SIG-M5 (cell line): Measurements from ENCODE around the gene HRC.
"Not testable (repeated sequence)": the region's sequence is repeated elsewhere in the genome, so short reads cannot be mapped to it uniquely, and the experiment has no call there.

ENCODE experiments used
- DNase-seq: peaks from one replicate; lab custom pipeline; 2025; lab: John Stamatoyannopoulos, UW

HRC gene

GRCh38 chr19:49155005-49155819 is at the start of gene HRC:
HRC (minus strand) TSS chr19:49155396; CDS start chr19:49155237, 159 bp downstream.
- DNase-seq = no peak

- DNase-seq = no peak
These were observed 45.8 kb upstream of the HRC start for GRCh38 chr19:49201042-49201441.

- DNase-seq = no peak
These were observed 45.2 kb upstream of the HRC start for GRCh38 chr19:49200238-49200862.

GRCh38 chr19:49196527-49197240 is 41.5 kb upstream of the HRC start:
- DNase-seq = no peak

- no peak for DNase-seq
These were observed 39.2 kb upstream of the HRC start for GRCh38 chr19:49194408-49194807.

GRCh38 chr19:49193822-49194394 is 38.7 kb upstream of the HRC start:
- no peak for DNase-seq

- DNase-seq = no peak
These were observed 35.6 kb upstream of the HRC start for GRCh38 chr19:49190781-49191180.

GRCh38 chr19:49189259-49189658 is 34.1 kb upstream of the HRC start:
- no peak for DNase-seq

- no peak for DNase-seq
These were observed 33.5 kb upstream of the HRC start for GRCh38 chr19:49188626-49189200.

- no peak for DNase-seq
These were observed 30.9 kb upstream of the HRC start for GRCh38 chr19:49186108-49186507.

GRCh38 chr19:49182848-49183375 is 27.7 kb upstream of the HRC start:
- no peak for DNase-seq

GRCh38 chr19:49182010-49182847 is 27.0 kb upstream of the HRC start:
- not testable (repeated sequence) for DNase-seq

GRCh38 chr19:49180659-49181058 is 25.5 kb upstream of the HRC start:
- DNase-seq = no peak

GRCh38 chr19:49173198-49173597 is 18.0 kb upstream of the HRC start:
- DNase-seq = no peak

GRCh38 chr19:49168421-49168820 is 13.2 kb upstream of the HRC start:
- DNase-seq = no peak

GRCh38 chr19:49167857-49168409 is 12.7 kb upstream of the HRC start:
- no peak for DNase-seq

GRCh38 chr19:49165865-49166301 is 10.7 kb upstream of the HRC start:
- DNase-seq = no peak

GRCh38 chr19:49165111-49165750 is 10.0 kb upstream of the HRC start:
- DNase-seq = no peak

- no peak for DNase-seq
These were observed 6.8 kb upstream of the HRC start for GRCh38 chr19:49161987-49162386.
